CD14-positive monocyte (primary cell): ENCODE measurements around the gene SF3A2. TPM values are rescaled to one million over a fixed set of nuclear protein-coding genes. Genes with fewer than 3 reads are reported as not detected.

Experiments used
- DNase-seq, 3 donors: peaks; one replicate each; pipeline ENCODE4 v3.0.0-alpha.2; 2011 to 2022
- H2AFZ ChIP-seq: 2 replicates; pipeline ENCODE4 v1.6.0; 2012; ENCODE audit warnings: mild to moderate bottlenecking, low read depth, low read length, inconsistent platforms; ENCODE audit not compliant: insufficient read depth, poor library complexity, severe bottlenecking
- H3K27ac ChIP-seq, 2 donors: 1 replicate in 1 of 2; 2 replicates in 1 of 2; pipeline ENCODE4 v1.5.1; 2012 to 2013; ENCODE audit warnings: low read length in 2 of 2, control low read depth in 1 of 2, inconsistent platforms in 1 of 2, low read depth in 1 of 2, mild to moderate bottlenecking in 1 of 2
- H3K27me3 ChIP-seq, 2 donors: one replicate each; pipeline versions ENCODE4 v1.6.0 to v1.6.1; 2011 to 2013; ENCODE audit warnings: low read length in 2 of 2; ENCODE audit not compliant: control insufficient read depth in 2 of 2, insufficient read depth in 2 of 2
- H3K36me3 ChIP-seq, 2 donors: replicated peaks in 1 of 2; 1 replicate in 1 of 2; 2 replicates in 1 of 2; pipeline versions ENCODE4 v1.5.1 to v1.6.1; 2012 to 2013; ENCODE audit warnings: low read length in 2 of 2, control low read depth in 1 of 2, inconsistent platforms in 1 of 2, mild to moderate bottlenecking in 1 of 2; ENCODE audit not compliant: insufficient read depth in 2 of 2, control insufficient read depth in 1 of 2
- H3K4me1 ChIP-seq, 2 donors: 1 replicate in 1 of 2; 2 replicates in 1 of 2; pipeline versions ENCODE4 v1.5.1 to v1.6.1; 2012 to 2013; ENCODE audit warnings: low read length in 2 of 2, control low read depth in 1 of 2, inconsistent platforms in 1 of 2, mild to moderate bottlenecking in 1 of 2, moderate library complexity in 1 of 2; ENCODE audit not compliant: insufficient read depth in 2 of 2, control insufficient read depth in 1 of 2
- H3K4me2 ChIP-seq: replicated peaks from 2 replicates; pipeline ENCODE3; 2012; ENCODE audit warnings: low read length, moderate library complexity, mild to moderate bottlenecking; ENCODE audit not compliant: poor library complexity, severe bottlenecking; ENCODE audit errors: extremely low read depth
- H3K4me3 ChIP-seq, 3 experiments: fragments of 200-600 bp in 1 of 3; sonication (generic) in 1 of 3; replicated peaks in 1 of 3; 1 replicate in 2 of 3; 2 replicates in 1 of 3; pipeline ENCODE4 v1.5.1; 2011 to 2013; ENCODE audit warnings: low read length in 3 of 3, mild to moderate bottlenecking in 3 of 3, control low read depth in 2 of 3, low read depth in 2 of 3, inconsistent platforms in 1 of 3, moderate library complexity in 1 of 3
- H3K79me2 ChIP-seq: 2 replicates; pipeline ENCODE4 v1.6.0; 2012; ENCODE audit warnings: mild to moderate bottlenecking, control low read depth, inconsistent platforms, low read length, moderate library complexity; ENCODE audit not compliant: insufficient read depth
- H3K9ac ChIP-seq: 2 replicates; pipeline ENCODE4 v1.6.0; 2017; ENCODE audit warnings: low read length, mild to moderate bottlenecking; ENCODE audit not compliant: insufficient read depth, poor library complexity, severe bottlenecking
- H3K9me3 ChIP-seq, 2 donors: replicated peaks in 1 of 2; 1 replicate in 1 of 2; 2 replicates in 1 of 2; pipeline versions ENCODE4 v1.5.1 to v1.6.1; 2012 to 2013; ENCODE audit warnings: low read length in 2 of 2, control low read depth in 1 of 2; ENCODE audit not compliant: control insufficient read depth in 1 of 2, insufficient read depth in 1 of 2
- H4K20me1 ChIP-seq: 2 replicates; pipeline ENCODE4 v1.6.0; 2012; ENCODE audit warnings: mild to moderate bottlenecking, low read length, control low read depth, moderate library complexity; ENCODE audit not compliant: insufficient read depth
- H3K27ac Mint-ChIP-seq, 7 donors: one replicate each; pipeline ENCODE4 v1.8.0; 2020; ENCODE audit warnings: mild to moderate bottlenecking in 7 of 7, mixed read lengths in 7 of 7, moderate library complexity in 6 of 7, inconsistent platforms in 2 of 7
- H3K27me3 Mint-ChIP-seq, 3 donors: one replicate each; pipeline ENCODE4 v1.8.0; 2021 to 2022; ENCODE audit warnings: low read depth in 3 of 3, mild to moderate bottlenecking in 3 of 3, mixed read lengths in 3 of 3, moderate library complexity in 3 of 3, inconsistent platforms in 1 of 3
- H3K36me3 Mint-ChIP-seq, 2 donors: one replicate each; pipeline ENCODE4 v1.8.0; 2020; ENCODE audit warnings: mixed read lengths in 2 of 2, inconsistent platforms in 1 of 2, mild to moderate bottlenecking in 1 of 2
- H3K4me1 Mint-ChIP-seq: one replicate; pipeline ENCODE4 v1.8.0; 2020; ENCODE audit warnings: mild to moderate bottlenecking, mixed read lengths
- H3K4me3 Mint-ChIP-seq, 2 donors: one replicate each; pipeline ENCODE4 v1.8.0; 2020; ENCODE audit warnings: mild to moderate bottlenecking in 2 of 2, mixed read lengths in 2 of 2, moderate library complexity in 1 of 2
- H3K9me3 Mint-ChIP-seq, 7 donors: one replicate each; pipeline ENCODE4 v1.8.0; 2020 to 2022; ENCODE audit warnings: mixed read lengths in 7 of 7, mild to moderate bottlenecking in 6 of 7, moderate library complexity in 6 of 7, inconsistent platforms in 2 of 7
- CTCF ChIP-seq: fragments of 200-600 bp; IDR thresholded peaks from one replicate; pipeline ENCODE4 v1.8.0; 2022; ENCODE audit warnings: antibody characterized with exemption, mild to moderate bottlenecking
- WGBS: methylation state at CpG from one replicate; pipeline ENCODE4 v1.1.5; 2013; ENCODE audit warnings: missing lambda C conversion rate; ENCODE audit not compliant: insufficient coverage; 5-methylcytosine and 5-hydroxymethylcytosine counted together
- intact Hi-C, 2 donors: fragments of 100-400 bp; cut with micrococcal nuclease; formaldehyde crosslinking; loops; one replicate each; pipeline versions ENCODE4 v1.15.0 to v1.15.1; 2023
- polyA minus RNA-seq: library from RNA; depleted of rRNA, polyadenylated mRNA; stranded (reverse); fragments of >200 nt; gene quantifications from 2 replicates; pipeline ENCODE4 v1.2.3, GENCODE V29; 2012
- polyA plus RNA-seq, 3 donors: library from polyadenylated mRNA; depleted of rRNA in 1 of 3; unstranded in 2 of 3; stranded (reverse) in 1 of 3; fragments of 300-500 nt in 2 of 3; fragments of >200 nt in 1 of 3; fragmentation: Illumina TruSeq in 2 of 3; gene quantifications; 1 replicate in 2 of 3; 2 replicates in 1 of 3; pipeline ENCODE4 v1.2.3, GENCODE V29; 2012 to 2021
- total RNA-seq, 12 experiments: library from RNA in 1 of 12; stranded (reverse) in 1 of 12; fragments of 120-200 nt in 1 of 12; gene quantifications; one replicate each; pipeline ENCODE4 v1.2.4 and lab custom pipeline; 2013 to 2026; ENCODE audit warnings: mixed read lengths in 6 of 12, inconsistent platforms in 1 of 12

Gene SF3A2
- 17.0 TPM for total RNA-seq (2013)
- polyA plus RNA-seq = 10 to 100 TPM in 2 of 3 donors, 1 to 10 TPM in 1; 8.0 to 70.8 (median 11.6) TPM
- 46.3 and 57.7 TPM in 2 replicates for polyA minus RNA-seq
- total RNA-seq (lab: John Stamatoyannopoulos, UW) = 5.8 to 33.5 (median 13.1) reads per million in 11 experiments

- peak within 1 kb of the TSS; percentile 93 for H3K4me2 ChIP-seq
- under 1% methylated on average over 78 of the region's 80 CpGs for WGBS
- H3K4me1 ChIP-seq = peaks cover 51 to 66% of the 10 kb centered on the region in 2 donors
- peak within 1 kb of the TSS; percentile 87 to 94 for H3K4me3 Mint-ChIP-seq
- H2AFZ ChIP-seq = peak within 1 kb of the TSS; percentile 84
- H3K27ac ChIP-seq = peak within 1 kb of the TSS; percentile 97 to 99
- H4K20me1 ChIP-seq = peaks cover 86% of the 10 kb centered on the region
- H3K79me2 ChIP-seq = peaks cover 88% of the 10 kb centered on the region
- H3K4me1 Mint-ChIP-seq = peaks cover 62% of the 10 kb centered on the region
- no peaks in the 10 kb centered on the region for H3K9me3 ChIP-seq
- H3K36me3 ChIP-seq = peaks cover 20 to 37% of the 10 kb centered on the region in 2 donors
- H3K9ac ChIP-seq = peak within 1 kb of the TSS; percentile 92
- DNase-seq = peak; percentile 97 to 98 (median 98)
- peak; percentile 99 for TF ChIP-seq CTCF
- H3K4me3 ChIP-seq = peak within 1 kb of the TSS; percentile 54 to 88 (median 73)
- peaks cover 0 to 2% (median 1%) of the 10 kb centered on the region in 3 donors for H3K27me3 Mint-ChIP-seq
- no peaks in the 10 kb centered on the region for H3K9me3 Mint-ChIP-seq
- H3K27me3 ChIP-seq = no peaks in the 10 kb centered on the region
- peak within 1 kb of the TSS; percentile 97 to 100 (median 99) for H3K27ac Mint-ChIP-seq
- intact Hi-C loops = loop anchor here (2.0 to 5.0 kb wide), 4 partner anchors 36 to 91 kb away; partner anchors contain the start of genes AP3D1 (in 2 of the 2), LSM7 (in 1 of the 2) and SPPL2B (in 1 of the 2)
- peaks cover 22 to 43% of the 10 kb centered on the region in 2 donors for H3K36me3 Mint-ChIP-seq
Observed at GRCh38 chr19:2236314-2237050, at the start of gene SF3A2, which contains the start of gene PLEKHJ1. Gene SF3A2, plus strand, starts transcription at chr19:2236824. Its CDS starts 6,595 bp downstream, at chr19:2243419. Gene PLEKHJ1, minus strand, starts transcription at chr19:2236329. Its CDS starts 81 bp downstream, at chr19:2236248.

- H3K36me3 ChIP-seq = peaks cover 54 to 83% of the 10 kb centered on the region in 2 donors
- peaks cover 24% of the 10 kb centered on the region for H3K4me1 Mint-ChIP-seq
- peaks cover 64 to 83% of the 10 kb centered on the region in 2 donors for H3K36me3 Mint-ChIP-seq
- no peak overlapping the region for H3K4me3 ChIP-seq
- no peak overlapping the region for H3K4me2 ChIP-seq
- peaks cover 0 to 3% (median 2%) of the 10 kb centered on the region in 3 donors for H3K27me3 Mint-ChIP-seq
- no peak for TF ChIP-seq CTCF
- intact Hi-C loops = loop anchor here in 1 of 2 donors (5.0 kb wide), 1 partner anchor 35 kb away; the partner anchor contains the start of gene AP3D1
- DNase-seq = no peak
- no peak overlapping the region for H3K4me3 Mint-ChIP-seq
- H3K9ac ChIP-seq = no peak overlapping the region
- H3K27ac ChIP-seq = peak overlapping the region in 1 of 2 donors; percentile 26
- peaks cover 21 to 26% of the 10 kb centered on the region in 2 donors for H3K4me1 ChIP-seq
- peaks cover 0 to 3% (median 0%) of the 10 kb centered on the region in 7 donors for H3K9me3 Mint-ChIP-seq
- peak overlapping the region; percentile 80 to 94 (median 89) for H3K27ac Mint-ChIP-seq
- no peak overlapping the region for H2AFZ ChIP-seq
- H3K79me2 ChIP-seq = peaks cover 70% of the 10 kb centered on the region
- WGBS = 89% methylated on average over 12 of the region's 13 CpGs
- peaks cover 72% of the 10 kb centered on the region for H4K20me1 ChIP-seq
- H3K9me3 ChIP-seq = no peaks in the 10 kb centered on the region
- H3K27me3 ChIP-seq = no peaks in the 10 kb centered on the region
Observed at GRCh38 chr19:2187159-2187558, 49.5 kb upstream of the SF3A2 start.
